CD4-positive, alpha-beta T cell treated with Interleukin-6 at 100 ng/mL for 8 hours (primary cell): Measurements from ENCODE around the gene NUPR1.
"Not testable (repeated sequence)": the region's sequence is repeated elsewhere in the genome, so short reads cannot be mapped to it uniquely, and the experiment has no call there.

Experiments
- DNase-seq: peaks from one replicate; pipeline ENCODE4 v3.0.0-alpha.2; 2020; ENCODE audit warnings: mixed read lengths, low spot score

NUPR1 gene

DNA sequence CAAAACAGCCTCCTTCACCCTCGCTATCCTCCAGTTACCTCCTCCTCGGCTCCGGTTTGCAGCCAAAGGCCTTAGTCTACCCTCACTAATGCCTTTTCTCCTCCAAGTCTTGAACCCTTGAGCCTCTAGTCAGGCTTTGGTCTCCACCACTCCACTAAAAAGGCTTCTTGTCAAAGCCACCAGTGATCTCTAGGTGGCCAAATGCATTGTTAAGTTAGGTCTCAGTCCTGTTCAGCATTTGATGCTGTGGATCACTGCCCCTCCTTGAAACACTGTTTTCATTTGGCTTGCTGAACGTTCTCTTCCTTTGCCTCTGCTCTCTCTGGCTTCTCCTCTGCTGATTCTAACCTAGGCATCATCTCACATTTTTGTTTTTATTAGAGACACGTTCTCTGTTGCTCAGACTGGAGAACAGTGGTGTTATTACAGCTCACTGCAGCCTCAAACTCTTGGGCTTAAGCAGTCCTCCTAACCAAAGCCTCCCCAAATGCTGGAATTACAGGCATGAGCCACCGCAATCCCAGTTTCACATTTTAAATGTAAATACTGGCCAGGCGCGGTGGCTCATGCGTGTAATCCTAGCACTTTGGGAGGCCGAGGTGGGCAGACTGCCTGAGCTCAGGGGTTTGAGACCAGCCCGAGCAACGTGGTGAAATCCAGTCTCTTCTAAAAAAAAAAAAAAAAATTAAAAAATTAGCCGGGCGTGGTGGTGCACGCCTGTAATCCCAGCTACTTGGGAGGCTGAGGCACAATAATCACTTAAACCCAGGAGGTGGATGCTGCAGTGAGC, 16.1 kb upstream of the NUPR1 start:
- no peak for DNase-seq

DNA sequence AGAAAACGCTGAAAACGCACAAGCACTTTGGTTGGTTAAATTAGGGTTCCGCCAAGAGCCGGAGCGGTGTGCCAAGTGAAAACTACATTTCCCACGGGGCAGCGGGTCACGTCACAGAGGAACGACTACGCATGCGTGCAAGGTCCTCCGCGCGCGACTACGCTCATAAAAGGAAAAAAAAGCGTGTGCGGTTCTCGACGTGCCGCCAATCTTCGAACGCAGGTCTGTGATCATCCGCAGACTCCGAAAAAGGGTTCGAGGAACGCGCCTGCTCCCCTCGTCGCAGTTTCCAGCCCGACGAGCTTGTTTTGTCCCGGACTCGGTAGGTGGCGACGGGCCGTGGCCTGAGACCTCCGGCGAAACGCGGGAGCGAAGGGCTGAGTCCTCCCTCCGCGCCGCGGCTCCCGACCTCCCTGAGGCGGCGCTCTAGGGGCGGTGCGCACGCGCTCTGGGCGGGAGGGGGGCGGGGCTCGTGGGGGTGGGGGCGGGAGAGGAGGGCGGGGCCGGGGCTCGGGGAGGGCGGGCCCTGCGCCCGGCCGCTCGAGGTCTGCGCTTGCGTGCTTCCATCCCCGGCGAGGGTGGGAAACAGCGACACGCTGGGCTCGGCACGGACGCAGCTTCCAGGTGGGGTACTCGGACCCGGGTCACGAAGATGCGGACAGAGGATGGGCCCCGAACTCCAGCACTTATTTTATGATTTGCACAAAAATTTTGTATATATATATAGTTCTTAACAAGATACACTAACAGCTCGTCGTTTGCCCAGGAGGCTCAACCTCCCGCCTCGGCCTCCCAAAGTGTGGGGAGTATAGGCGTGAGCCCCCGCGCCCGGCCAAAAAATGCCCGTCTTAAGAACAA, 15.2 kb upstream of the NUPR1 start, which contains the start of gene SGF29:
Gene SGF29, plus strand, starts transcription at position 145 of the 858 bp plus-strand sequence. CDS start 27,150 bp downstream, outside the sequence.
- DNase-seq, result peak; percentile 94

DNA sequence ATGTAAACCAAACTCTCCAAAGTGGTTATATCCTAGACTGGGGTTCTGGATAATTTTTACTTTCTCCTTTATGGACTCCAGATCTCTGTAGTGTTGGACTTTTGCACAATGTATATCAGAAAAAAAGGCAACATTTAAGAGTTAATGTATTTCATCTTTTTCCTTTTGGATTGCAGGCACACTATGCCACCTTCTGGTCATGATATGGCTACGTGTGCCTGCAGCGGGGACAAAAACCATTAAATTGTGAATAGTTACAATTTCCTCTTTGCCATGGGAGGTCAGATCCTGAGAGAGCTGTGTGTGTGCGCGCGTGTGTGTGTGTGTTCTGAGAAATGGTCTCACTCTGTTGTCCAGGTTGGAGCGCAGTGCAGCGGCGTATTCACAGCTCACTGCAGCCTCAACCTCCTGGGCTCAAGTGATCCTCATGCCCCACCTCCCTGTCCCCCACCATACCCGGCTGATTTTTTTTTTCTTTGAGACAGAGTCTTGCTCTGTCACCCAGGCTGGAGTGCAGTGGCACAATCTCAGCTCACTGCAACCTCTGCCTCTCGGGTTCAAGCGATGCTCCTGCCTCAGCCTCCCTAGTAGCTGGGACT, 10.6 kb upstream of the NUPR1 start:
- peak; percentile 31 for DNase-seq

DNA sequence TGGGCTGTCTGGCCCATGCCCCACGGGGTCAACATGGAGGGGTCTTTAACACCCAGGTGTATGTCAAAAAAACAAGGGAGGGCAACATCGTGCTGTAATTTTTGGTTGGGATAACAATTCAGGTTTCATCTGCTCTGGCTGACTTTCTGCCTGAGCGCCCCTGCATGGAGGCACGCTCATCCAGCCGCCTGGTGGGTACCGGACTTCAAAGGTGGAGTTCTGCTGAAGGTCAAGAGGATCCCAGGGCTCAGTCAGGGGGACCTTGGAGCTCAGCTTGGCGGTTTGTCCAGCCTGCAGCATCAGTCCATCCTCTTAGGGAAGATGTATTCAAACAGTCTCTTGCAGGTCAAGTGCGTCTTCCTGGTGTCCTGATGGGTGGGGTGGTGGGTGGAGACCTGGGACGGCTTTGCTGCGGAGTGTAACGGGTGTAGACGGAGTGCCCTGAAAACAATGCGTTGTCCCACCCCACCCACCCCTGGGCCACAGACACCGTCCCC, 9.6 kb upstream of the NUPR1 start:
- no peak for DNase-seq

DNA sequence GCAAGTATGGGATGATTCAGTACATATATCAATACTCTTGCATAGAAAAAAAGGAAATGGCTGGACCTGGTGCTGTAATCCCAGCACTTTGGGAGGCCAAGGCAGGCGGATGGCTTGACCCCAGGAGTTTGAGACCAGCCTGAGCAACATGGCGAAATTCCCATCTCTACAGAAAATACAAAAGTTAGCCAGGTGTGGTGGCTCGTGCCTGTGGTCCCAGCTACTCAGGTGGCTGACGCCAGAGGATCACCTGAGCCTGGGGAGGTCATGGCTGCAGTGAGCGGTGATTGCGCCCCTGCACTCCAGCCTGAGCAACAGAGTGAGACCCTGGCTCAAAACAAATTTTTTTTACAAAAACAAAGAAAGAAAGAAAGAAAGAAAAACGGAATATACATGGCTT, 7.9 kb upstream of the NUPR1 start:
- DNase-seq, result no peak

DNA sequence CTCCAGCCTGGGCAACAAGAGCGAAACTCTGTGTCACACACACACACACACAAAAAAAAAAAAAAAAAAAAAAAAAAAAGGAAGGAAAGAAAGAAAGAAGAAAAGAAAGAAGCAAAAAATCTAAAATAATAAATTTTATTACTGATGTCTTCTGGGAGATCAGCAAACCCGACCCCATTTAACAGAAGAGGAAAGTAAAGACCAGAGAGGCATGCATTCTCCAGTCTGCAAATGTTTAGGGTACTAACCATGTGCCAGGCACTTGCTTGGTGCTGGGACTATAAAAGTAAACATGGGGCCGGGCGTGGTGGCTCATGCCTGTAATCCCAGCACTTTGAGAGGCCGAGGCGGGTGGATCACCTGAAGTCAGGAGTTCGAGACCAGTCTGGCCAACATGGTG, 7.2 kb upstream of the NUPR1 start:
- DNase-seq, result not testable (repeated sequence)

DNA sequence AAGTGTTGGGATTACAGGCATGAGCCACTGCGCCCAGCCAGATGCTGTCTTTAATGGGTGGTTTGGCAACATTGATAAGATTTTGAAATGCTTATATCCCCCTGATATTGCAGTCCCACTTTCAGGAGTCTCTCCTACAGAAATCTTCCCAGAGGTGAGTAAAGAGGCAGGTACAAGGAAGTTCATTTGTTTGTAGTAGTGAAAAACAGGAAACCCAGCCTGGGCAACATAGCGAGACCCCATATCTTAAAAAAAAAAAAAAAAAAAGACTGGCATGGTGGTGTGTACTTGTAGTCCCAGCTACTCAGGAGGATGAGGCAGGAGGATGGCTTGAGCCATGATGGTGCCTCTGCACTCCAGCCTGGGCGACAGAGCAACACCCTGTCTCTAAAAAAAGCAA, 6.2 kb upstream of the NUPR1 start:
- no peak for DNase-seq

DNA sequence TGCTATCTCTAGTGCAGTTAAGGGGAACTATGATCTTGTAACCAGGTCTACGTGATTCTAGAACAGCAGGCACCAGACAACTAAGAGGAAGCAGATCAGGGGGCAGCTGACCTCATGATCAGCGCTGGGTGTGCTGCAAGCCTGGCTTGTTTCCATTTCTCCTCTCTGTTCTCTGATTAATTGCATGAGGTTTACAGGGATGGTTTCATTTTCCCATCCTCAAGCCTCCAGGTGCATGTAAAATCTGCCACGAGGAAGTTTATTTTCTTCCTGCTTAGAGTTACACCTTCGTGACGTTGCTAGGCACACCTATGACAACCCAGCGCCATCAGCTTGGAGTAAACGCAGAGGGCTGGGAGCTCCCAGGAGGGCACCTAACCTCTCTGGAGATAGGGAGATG, 4.3 kb upstream of the NUPR1 start:
- DNase-seq, result no peak

DNA sequence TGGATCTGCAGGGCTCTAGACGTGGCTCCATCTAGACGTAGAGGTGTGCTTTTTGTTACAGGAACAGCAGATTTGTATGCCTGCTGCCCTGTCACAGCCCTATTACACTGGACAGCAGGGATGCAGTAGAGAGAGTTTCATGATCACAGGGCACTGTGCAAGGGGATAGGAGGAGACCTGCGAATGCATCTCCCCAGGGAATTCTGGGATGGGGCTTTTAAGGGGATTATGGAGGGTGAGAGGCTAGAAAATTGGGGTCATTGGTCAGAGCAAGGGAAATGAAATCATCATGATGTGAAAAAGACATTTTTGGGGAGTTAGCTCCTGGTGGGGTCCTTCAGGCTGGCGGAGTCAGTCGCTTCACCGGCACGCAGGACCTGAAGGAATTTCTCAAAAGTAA, 3.9 kb upstream of the NUPR1 start:
- DNase-seq, result no peak

DNA sequence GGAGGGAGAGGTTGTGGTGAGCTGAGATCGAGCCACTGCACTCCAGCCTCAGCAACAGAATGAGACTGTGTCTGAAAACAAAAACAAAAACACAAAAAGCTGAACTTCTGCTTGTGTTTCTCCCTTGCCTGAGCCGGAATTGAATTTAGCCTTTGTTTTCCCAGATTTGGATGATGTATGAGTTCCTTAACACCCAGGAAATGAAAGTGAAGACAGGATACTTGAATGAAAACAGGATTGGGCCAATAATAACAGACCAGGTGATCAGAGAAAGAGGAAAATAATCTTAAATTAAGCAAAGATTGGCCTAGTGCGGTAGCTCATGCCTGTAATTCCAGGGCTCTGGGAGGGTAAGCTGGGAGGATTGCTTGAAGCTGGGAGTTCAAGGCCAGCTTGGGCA, 1.6 kb upstream of the NUPR1 start:
- DNase-seq, result no peak

DNA sequence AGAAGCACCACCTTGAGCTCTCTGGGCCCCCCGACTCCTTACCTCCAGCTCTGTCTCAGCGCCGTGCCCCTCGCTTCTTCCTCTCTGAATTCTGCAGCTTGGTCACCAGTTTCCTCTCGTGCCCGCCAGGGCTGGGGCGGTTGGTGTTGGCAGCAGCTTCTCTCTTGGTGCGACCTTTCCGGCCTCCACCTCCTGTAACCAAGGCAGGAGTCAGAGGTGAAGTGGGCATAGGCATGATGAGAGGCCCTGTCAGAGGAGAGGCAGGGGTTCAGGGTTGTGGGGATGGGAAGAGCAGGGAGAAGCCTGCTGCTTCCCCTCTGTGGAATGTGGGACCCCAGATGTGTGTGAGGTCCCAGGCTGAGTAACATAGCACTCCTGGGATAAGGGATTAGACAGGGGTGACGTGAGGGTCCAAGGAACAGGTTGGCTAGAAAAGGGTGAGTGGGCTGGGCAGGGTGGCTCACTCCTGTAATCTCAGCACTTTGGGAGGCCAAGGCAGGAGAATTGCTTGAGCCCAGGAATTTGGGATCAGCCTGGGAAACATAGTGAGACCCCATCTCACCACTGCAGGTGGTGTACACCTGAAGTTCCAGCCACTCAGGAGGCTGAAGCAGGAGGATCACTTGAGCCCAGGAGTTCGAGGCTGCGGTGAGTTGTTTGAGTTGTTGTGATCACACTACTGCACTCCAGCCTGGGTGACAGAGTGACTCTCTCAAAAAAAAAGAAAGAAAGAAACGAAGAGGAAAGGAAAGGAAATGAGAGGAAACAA, 626 bp downstream of the NUPR1 start:
- DNase-seq, result no peak

DNA sequence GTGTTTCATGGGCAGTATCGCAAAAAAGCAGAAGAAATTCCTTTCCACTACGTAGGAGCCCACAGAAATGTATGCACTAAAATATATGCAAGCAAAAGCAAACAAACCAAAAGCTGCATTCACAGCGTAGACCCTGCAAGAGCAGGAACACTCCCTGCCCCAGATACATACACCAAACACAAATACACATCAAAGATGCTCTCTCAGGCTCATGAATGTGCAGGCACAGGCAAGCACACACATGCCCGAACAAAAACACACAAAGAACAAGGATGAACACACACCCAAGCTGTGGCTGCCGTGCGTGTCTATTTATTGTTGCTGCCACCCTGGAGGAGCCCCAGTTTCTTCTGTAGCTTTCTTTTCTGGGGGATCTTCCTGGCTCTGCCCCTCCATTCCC, 1.7 kb downstream of the NUPR1 start:
- DNase-seq, result no peak

DNA sequence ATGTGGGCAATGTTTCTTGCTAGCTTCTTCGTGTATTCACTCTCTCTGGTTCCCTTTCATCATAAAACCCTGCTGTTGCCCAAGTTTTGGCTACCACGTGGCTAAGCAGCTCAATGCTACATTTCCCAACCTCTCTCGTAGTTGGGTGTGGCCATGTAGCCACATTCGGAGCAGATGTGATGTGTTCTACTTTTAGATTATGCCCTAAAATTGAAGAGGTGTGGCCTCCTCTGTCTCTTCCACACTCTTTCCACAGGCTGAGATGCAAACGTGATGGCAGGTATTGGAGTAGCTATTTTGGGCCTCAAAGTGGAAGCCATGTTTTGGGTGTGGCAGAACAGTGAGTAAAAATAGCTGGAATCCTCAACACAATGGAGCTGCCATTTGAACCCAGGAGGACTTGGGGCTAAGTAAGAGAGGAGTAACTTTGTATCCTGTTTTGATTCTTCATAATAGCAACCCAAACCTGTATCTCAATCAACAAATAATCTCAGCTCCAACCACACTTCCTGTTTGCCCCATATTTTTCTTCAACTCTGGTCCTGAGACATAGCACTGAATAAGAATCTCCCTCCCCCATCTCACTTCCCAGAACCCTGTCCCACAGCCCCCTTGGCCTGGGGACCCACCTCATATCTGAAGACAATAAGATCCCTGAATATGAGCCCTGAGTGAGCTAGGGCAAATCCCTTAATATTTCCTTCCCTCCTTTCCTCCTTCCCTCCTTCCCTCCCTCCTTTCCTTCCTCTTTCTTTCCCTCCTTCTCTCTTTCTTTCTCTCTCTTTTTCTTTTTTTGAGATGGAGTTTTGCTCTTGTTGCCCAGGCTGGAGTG, 4.0 kb downstream of the NUPR1 start:
- DNase-seq, result peak; percentile 38

DNA sequence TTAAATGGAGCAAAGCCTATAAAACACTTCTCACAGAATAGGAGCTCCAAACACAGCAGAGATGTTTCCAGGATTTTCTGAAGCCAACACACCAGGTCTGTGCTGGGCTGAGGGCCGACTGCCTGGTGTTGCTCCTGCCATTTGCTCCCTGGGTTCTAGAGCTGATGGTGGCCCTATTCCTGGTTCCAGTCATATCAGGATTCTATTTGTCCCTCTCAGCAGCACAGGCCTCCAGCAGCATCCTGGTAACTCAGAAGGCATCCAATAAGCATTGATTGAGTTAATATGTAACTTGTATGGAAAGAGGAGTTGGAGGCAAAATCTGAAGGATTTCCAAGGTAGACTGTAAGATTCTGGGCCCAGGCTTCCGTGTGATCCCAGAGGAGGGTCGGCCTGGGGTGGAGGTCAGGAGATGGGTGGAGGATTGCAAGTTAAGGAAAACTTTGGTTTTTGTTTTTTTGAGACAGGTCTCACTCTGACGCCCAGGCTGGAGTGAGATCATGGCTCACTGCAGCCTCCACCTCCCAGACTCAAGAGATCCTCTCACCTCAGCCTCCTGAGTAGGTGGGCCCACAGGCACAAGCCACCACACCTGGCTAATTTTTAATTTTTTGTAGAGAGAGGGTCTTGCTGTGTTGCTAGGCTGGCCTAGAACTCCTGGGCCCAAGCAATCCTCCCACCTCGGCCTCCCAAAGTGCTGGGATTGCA, 5.7 kb downstream of the NUPR1 start:
- DNase-seq, result no peak

DNA sequence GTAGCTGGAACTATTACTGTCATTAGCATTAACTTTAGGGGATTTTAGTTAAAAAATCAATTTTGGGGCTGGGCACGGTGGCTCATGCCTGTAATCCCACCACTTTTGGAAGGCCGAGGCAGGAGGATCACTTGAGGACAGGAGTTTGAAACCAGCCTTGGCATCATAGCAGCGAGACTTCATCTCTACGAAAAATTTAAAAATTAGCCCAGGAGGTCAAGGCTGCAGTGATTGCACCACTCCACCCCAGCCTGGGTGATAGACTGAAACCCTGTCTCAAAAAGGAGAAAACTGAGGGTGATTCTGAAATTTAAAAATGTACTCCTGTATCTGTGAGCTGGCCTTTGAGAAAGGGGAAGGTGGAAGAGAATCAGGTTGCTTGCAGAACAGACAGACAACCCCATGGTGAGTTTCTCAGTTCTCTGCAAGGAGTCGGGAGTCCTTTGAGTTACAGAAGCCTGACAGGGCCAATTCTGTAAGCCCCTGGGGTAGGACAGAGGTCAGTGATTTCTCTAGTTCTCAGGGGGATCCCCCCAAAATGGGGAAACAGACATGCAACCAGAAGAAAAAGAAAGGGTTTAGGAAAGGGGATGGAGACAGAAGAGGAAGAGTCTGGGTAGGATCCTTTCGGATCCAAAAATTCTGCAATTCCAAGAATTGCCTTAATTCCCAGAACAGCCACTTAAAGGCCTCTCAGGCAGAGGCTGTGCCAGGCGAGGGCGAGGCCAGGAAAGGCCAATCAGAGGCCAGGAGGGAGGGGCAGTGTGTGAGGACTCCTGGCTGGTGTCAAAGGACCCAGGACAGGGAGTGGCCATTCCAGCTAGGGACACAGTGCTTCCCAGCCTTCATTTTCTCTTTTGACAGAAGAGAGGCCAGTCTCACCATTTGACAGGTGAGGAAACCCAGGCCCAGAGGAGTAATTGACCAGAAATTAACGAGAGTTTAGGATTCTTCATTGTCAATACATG, 6.7 kb downstream of the NUPR1 start:
- DNase-seq, result no peak

DNA sequence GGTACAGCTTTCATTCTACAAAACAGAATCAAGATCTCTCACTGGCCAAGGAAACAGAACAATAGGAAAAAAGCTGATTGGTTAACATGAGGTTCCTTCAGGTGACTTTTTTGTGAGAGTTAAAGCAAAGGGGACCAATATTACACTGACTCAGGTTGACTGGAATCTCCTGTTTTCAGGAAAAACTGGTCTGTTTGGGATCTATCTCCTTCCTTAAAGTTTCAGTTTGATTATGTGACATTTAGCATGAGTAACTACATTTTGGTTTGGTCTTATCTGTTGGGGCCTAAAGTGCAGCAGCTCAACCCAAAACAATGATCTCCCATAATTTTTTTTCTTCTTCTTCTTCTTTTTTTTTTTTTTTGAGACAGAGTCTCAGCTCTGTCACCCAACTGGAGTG, 9.7 kb downstream of the NUPR1 start:
- DNase-seq, result no peak

DNA sequence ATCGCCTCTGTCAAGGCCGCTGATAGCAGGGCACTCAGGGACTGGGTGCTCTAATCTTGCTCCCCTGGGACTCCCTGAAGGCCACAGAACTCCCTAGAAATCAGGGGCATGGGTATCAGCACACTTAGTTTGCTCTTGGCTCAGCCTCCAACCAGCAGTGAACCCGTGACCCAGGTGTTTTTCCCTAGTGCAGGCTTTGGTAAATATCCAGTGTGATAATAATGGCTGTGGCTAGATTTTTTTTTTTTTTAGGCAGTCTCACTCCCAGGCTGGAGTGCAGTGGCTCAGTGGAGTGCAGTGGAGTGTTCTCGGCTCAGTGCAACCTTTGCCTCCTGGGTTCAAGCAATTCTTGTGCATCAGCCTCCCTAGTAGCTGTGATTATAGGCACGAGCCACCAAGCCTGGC, 10.3 kb downstream of the NUPR1 start:
- DNase-seq, result no peak

DNA sequence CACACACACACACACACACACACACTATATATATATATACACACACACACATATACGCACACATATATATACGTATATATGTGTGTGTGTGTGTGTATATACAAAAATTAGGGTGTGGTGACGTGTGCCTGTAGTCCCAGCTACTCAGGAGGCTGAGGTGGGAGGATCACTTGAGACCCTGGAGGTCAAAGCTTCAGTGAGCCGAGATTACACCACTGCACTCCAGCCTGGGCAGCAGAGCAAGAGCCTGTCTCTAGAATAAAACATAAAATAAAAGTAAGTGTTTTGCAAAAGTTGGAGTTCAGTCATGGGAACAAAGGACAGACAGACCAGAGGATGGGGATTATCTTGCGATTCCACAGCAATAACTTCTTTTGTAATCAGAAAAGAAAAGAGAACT, 10.8 kb downstream of the NUPR1 start:
- DNase-seq, result no peak
